NB4 (cell line): ENCODE measurements around the gene RBM6.

ENCODE experiments used
- TF ChIP-seq, protein P1 (sequence below): IDR thresholded peaks from one replicate; pipeline ENCODE4 v1.5.1; 2012; ENCODE audit warnings: low read depth, low read length
- TF ChIP-seq, protein P2 (sequence below): IDR thresholded peaks from 2 replicates; pipeline ENCODE4 v1.6.1; 2011; ENCODE audit warnings: low read depth, low read length

DNA sequence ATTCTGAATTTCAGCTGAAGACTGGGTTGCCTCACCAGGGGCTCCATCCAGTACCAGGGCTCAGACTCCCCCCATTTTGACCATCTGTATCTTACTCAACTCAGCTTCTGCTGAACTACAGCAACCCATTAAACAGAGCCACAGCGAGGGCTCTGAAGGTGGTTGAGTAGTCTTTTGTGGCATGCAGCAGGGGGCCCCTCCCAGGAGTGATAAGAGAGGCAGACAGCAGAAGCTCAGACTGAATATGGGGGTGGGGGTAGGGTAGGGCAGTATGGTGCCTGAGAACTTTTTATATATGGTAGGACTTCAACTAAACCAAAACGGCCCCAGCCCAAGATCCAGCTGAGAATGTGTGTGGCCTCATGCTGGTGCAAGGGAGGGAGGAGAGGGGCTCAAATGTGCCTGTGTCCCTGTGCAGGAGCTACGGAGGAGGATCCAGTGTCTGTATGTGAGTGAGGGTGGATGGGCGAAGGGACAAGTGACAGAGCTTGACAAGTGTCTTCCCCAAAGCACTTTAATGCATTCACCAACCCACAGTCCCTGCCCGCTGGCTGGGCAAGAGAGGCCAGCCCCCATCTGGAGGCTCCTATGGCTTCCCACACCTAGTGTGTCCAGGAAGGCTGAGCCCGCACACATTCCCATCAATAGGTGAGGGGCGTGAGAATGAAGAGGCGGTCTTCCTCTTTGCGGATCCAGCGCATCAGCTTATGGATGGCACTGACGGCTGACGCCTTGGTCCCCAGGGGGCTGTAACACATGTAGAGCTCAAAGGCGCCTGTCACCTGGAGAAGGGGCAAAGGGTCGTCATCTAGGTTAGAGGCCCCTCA lies 31.4 kb upstream of the RBM6 start:
- TF ChIP-seq, protein P1, sequence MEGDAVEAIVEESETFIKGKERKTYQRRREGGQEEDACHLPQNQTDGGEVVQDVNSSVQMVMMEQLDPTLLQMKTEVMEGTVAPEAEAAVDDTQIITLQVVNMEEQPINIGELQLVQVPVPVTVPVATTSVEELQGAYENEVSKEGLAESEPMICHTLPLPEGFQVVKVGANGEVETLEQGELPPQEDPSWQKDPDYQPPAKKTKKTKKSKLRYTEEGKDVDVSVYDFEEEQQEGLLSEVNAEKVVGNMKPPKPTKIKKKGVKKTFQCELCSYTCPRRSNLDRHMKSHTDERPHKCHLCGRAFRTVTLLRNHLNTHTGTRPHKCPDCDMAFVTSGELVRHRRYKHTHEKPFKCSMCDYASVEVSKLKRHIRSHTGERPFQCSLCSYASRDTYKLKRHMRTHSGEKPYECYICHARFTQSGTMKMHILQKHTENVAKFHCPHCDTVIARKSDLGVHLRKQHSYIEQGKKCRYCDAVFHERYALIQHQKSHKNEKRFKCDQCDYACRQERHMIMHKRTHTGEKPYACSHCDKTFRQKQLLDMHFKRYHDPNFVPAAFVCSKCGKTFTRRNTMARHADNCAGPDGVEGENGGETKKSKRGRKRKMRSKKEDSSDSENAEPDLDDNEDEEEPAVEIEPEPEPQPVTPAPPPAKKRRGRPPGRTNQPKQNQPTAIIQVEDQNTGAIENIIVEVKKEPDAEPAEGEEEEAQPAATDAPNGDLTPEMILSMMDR = no peak
- TF ChIP-seq, protein P2, sequence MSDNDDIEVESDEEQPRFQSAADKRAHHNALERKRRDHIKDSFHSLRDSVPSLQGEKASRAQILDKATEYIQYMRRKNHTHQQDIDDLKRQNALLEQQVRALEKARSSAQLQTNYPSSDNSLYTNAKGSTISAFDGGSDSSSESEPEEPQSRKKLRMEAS = no peak
